CD4-positive, alpha-beta T cell (primary cell): ENCODE data around the gene RPS19. TPM values are rescaled to one million over a fixed set of nuclear protein-coding genes. Genes with fewer than 3 reads are reported as not detected.
A peak's percentile ranks its signal among the peaks of the same experiment; 100 is the strongest.

Experiments
- ATAC-seq: fragments of 200-7000 bp; cut with Tn5 transposase; one replicate; pipeline ENCODE4 v1.10.0; 2022; ENCODE audit warnings: mild to moderate bottlenecking; ENCODE audit not compliant: poor library complexity
- CTCF ChIA-PET: fragments of 350-600 bp; sonication (Branson Sonifier 250); formaldehyde crosslinking; loops from one replicate; lab custom pipeline; 2021; ENCODE audit warnings: antibody characterized with exemption, inconsistent platforms; lab: Charles Lee
- POLR2A ChIA-PET: fragments of 350-600 bp; sonication (Branson Sonifier 250); formaldehyde crosslinking; loops from one replicate; lab custom pipeline; 2021; ENCODE audit warnings: antibody characterized with exemption, inconsistent platforms; lab: Charles Lee
- DNase-seq, 14 experiments: peaks; one replicate each; pipeline ENCODE4 v3.0.0-alpha.2; 2013 to 2020; ENCODE audit warnings: mixed read lengths in 2 of 14
- H3K27ac ChIP-seq, 2 donors: one replicate each; pipeline versions ENCODE4 v1.5.1 to v1.7.0; 2013; ENCODE audit warnings: low read length in 2 of 2, low read depth in 1 of 2, mild to moderate bottlenecking in 1 of 2
- H3K27me3 ChIP-seq, 2 experiments: 1 replicate in 1 of 2; 2 replicates in 1 of 2; pipeline versions ENCODE4 v1.6.1 to v1.7.0; 2013; ENCODE audit warnings: low read length in 2 of 2, control low read depth in 1 of 2, mild to moderate bottlenecking in 1 of 2, moderate library complexity in 1 of 2; ENCODE audit not compliant: insufficient read depth in 2 of 2, control insufficient read depth in 1 of 2
- H3K36me3 ChIP-seq: one replicate; pipeline ENCODE4 v1.6.1; 2013; ENCODE audit warnings: low read length, control low read depth; ENCODE audit not compliant: insufficient read depth
- H3K4me1 ChIP-seq: one replicate; pipeline ENCODE4 v1.6.1; 2013; ENCODE audit warnings: low read length, control low read depth; ENCODE audit not compliant: insufficient read depth
- H3K4me3 ChIP-seq: one replicate; pipeline ENCODE4 v1.5.1; 2013; ENCODE audit warnings: mild to moderate bottlenecking, low read length, moderate library complexity
- H3K9me3 ChIP-seq, 2 experiments: 1 replicate in 1 of 2; 2 replicates in 1 of 2; pipeline versions ENCODE4 v1.6.1 to v1.7.0; 2013; ENCODE audit warnings: low read length in 2 of 2, mild to moderate bottlenecking in 2 of 2, control low read depth in 1 of 2, moderate library complexity in 1 of 2; ENCODE audit not compliant: control insufficient read depth in 1 of 2, insufficient read depth in 1 of 2
- H3K27ac Mint-ChIP-seq: one replicate; pipeline ENCODE4 v1.8.0; 2020; ENCODE audit warnings: mixed read lengths
- H3K27me3 Mint-ChIP-seq: one replicate; pipeline ENCODE4 v1.8.0; 2021; ENCODE audit warnings: mixed read lengths
- H3K36me3 Mint-ChIP-seq: one replicate; pipeline ENCODE4 v1.8.0; 2021; ENCODE audit warnings: low read depth, mixed read lengths
- H3K4me1 Mint-ChIP-seq: one replicate; pipeline ENCODE4 v1.8.0; 2021; ENCODE audit warnings: low read depth, mixed read lengths
- H3K4me3 Mint-ChIP-seq: one replicate; pipeline ENCODE4 v1.8.0; 2020; ENCODE audit warnings: mild to moderate bottlenecking, mixed read lengths
- H3K9me3 Mint-ChIP-seq: one replicate; pipeline ENCODE4 v1.8.0; 2020; ENCODE audit warnings: mixed read lengths
- CTCF ChIP-seq: fragments of 200-600 bp; IDR thresholded peaks from one replicate; pipeline ENCODE4 v1.8.0; 2022; ENCODE audit warnings: antibody characterized with exemption, mild to moderate bottlenecking
- intact Hi-C, 2 experiments: fragments of 100-400 bp; cut with DNase I in 1 of 2; cut with micrococcal nuclease in 1 of 2; formaldehyde crosslinking; loops; one replicate each; pipeline versions ENCODE4 v1.15.1 to v1.9.0; 2023 to 2025; cut with DNase I, micrococcal nuclease
- total RNA-seq, 174 experiments: library from RNA in 2 of 174; stranded (reverse) in 2 of 174; gene quantifications; one replicate each; pipeline ENCODE4 v1.2.3 and lab custom pipeline; 2021 to 2026

RPS19 gene
- total RNA-seq, 2 experiments from 2014 or later = 3,668 to 3,697 TPM

- Histone ChIP-seq H3K9me3 (no peaks in the 10 kb centered on the region), H3K4me3 (no peak overlapping the region), H3K27me3 (no peaks in the 10 kb centered on the region), H3K27ac (peak overlapping the region; percentile 42 to 66), H3K36me3 (peaks cover 55% of the 10 kb centered on the region), H3K4me1 (peaks cover 98% of the 10 kb centered on the region)
- Mint-ChIP-seq H3K27ac (peak overlapping the region; percentile 87), H3K4me1 (peaks cover 65% of the 10 kb centered on the region), H3K27me3 (no peaks in the 10 kb centered on the region), H3K36me3 (peaks cover 62% of the 10 kb centered on the region), H3K9me3 (no peaks in the 10 kb centered on the region), H3K4me3 (no peak overlapping the region)
- intact Hi-C loops = no loop called here
- ChIA-PET POLR2A (interaction anchor here (9.0 to 11.4 kb wide), 2 partner anchors 9 to 18 kb away, joined by 125 to 465 read pairs; partner anchors contain the start of genes ARHGEF1 and RPS19), CTCF (interaction anchor here (0.7 to 1.6 kb wide), 2 partner anchors 9 to 18 kb away, joined by 3 to 4 read pairs; partner anchors contain the start of gene RPS19)
- DNase-seq (peak in 1 of 14 experiments; percentile 15), ATAC-seq (no peak)
- TF ChIP-seq CTCF = no peak
Measured at GRCh38 chr19:41868989-41869300, 8.9 kb downstream of the RPS19 start.

- peaks cover 98% of the 10 kb centered on the region for H3K4me1 ChIP-seq
- peaks cover 50% of the 10 kb centered on the region for H3K36me3 ChIP-seq
- H3K27ac Mint-ChIP-seq = peak overlapping the region; percentile 98
- peak overlapping the region; percentile 7 for H3K4me3 Mint-ChIP-seq
- no peak for TF ChIP-seq CTCF
- intact Hi-C loops = no loop called here
- CTCF ChIA-PET = interaction anchor here (0.7 kb wide), 1 partner anchor 10 kb away, joined by 3 read pairs; the partner anchor contains the start of gene RPS19
- no peaks in the 10 kb centered on the region for H3K27me3 Mint-ChIP-seq
- ATAC-seq (no peak), DNase-seq (peak in 1 of 14 experiments; percentile 25)
- peaks cover 56% of the 10 kb centered on the region for H3K36me3 Mint-ChIP-seq
- POLR2A ChIA-PET = interaction anchor here (2.7 to 11.4 kb wide), 3 partner anchors 9 to 90 kb away, joined by 13 to 465 read pairs (median 125); partner anchors contain the start of genes ARHGEF1, RABAC1 and RPS19
- no peaks in the 10 kb centered on the region for H3K9me3 Mint-ChIP-seq
- H3K9me3 ChIP-seq = no peaks in the 10 kb centered on the region
- H3K27me3 ChIP-seq = no peaks in the 10 kb centered on the region
- H3K4me1 Mint-ChIP-seq = peaks cover 64% of the 10 kb centered on the region
- peak overlapping the region; percentile 37 to 66 for H3K27ac ChIP-seq
- no peak overlapping the region for H3K4me3 ChIP-seq
Measured at GRCh38 chr19:41869374-41869955, 9.4 kb downstream of the RPS19 start.

GRCh38 chr19:41870401-41870873, 10.4 kb downstream of the RPS19 start:
- Histone ChIP-seq H3K27me3 (no peaks in the 10 kb centered on the region), H3K27ac (peak overlapping the region; percentile 37 to 66), H3K4me1 (peaks cover 98% of the 10 kb centered on the region), H3K36me3 (peaks cover 40% of the 10 kb centered on the region), H3K9me3 (no peaks in the 10 kb centered on the region), H3K4me3 (no peak overlapping the region)
- ChIA-PET POLR2A (interaction anchor here (0.6 to 11.4 kb wide), 4 partner anchors 10 to 89 kb away, joined by 3 to 465 read pairs (median 69); partner anchors contain the start of genes ARHGEF1, RABAC1 and RPS19), CTCF (interaction anchor here (0.6 to 7.3 kb wide), 4 partner anchors 10 to 88 kb away, joined by 3 to 119 read pairs (median 28); partner anchors contain the start of genes RABAC1 and RPS19)
- H3K27ac Mint-ChIP-seq = peak overlapping the region; percentile 98
- intact Hi-C loops = loop anchor here in 1 of 2 experiments (5.0 kb wide), 1 partner anchor 62 kb away; no protein-coding TSS in a partner anchor
- no peak overlapping the region for H3K4me3 Mint-ChIP-seq
- no peak for TF ChIP-seq CTCF
- H3K27me3 Mint-ChIP-seq = no peaks in the 10 kb centered on the region
- peaks cover 51% of the 10 kb centered on the region for H3K36me3 Mint-ChIP-seq
- no peaks in the 10 kb centered on the region for H3K9me3 Mint-ChIP-seq
- H3K4me1 Mint-ChIP-seq = peaks cover 66% of the 10 kb centered on the region
- DNase-seq (peak in 1 of 14 experiments; percentile 31), ATAC-seq (no peak)
